GM21515 (cell line): ENCODE results near the gene FER.

Experiments
- ATAC-seq: cut with Tn5 transposase; IDR thresholded peaks from one replicate; pipeline ENCODE4 v1.9.1; 2021; ENCODE audit not compliant: unreplicated experiment

Gene FER

DNA sequence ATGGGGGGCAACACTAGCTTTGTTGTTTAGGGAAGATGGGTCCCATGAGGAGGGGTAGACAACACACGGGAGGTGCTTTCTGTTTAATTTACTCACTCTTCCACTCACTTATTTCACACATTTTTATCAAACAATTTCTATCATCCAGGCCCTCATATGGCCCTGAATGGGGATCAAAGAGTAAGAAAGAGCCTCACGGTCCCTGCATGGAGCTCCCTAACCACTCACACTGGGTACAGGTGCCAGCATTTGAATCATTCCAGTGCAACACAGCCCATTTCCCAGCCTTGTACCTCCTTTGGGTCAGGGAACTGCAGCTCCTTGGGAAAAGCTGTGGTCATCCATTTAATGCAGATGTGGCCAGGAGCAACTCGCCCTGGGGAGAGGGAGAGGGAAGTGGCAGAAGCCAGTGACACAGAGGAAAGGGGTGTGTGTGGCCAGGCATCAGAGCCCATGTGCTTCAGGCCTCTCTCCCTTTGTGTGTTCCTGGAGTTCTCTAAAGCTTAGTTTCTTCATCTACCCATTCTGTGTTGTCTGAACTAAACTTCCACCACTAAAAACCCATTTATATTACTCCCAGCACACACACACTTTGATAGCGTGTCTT lies 476.7 kb downstream of the FER start:
- no peak for ATAC-seq

DNA sequence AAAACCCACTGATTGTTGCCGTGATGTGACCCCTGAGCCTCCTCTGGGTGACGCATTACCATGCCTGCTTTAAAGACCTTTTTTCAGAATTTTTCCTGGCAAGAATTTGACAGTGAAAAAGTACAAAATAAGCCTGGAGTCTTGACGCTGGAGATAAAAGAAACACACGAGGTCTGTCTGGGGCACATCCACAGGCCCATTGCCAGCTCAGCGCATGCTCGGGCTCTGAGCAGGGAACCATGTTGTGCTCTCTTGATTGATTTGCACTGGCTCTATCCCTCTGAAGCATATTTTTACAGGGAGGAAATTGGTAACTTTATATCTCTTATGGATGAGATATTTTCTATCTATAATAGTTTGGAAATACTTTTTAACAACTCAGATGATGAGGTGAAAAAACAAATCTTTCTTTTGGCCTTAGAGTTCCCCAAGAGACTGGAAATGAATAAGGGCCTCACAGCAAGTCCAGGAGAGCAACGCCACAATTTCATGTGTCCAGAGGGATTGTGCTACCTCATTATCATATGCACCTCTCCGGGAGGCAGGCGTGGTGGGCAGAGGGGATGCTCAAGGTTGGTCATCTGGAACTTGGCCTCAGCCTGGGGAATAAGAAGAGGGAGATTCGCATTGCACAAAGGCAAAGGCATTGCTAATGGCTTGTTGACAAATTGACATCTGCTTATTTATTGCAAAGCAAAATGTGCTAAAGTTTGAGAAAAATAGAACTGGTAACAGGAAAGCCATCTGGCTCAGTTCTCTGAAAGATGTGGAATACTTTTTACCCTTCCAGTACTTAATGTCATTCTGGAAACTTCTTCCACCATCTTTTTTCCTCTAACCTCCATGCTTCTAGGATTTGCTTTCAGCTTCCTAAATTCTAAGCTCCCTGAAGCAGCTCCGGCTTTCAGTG lies 478.3 kb downstream of the FER start:
- ATAC-seq: no peak

DNA sequence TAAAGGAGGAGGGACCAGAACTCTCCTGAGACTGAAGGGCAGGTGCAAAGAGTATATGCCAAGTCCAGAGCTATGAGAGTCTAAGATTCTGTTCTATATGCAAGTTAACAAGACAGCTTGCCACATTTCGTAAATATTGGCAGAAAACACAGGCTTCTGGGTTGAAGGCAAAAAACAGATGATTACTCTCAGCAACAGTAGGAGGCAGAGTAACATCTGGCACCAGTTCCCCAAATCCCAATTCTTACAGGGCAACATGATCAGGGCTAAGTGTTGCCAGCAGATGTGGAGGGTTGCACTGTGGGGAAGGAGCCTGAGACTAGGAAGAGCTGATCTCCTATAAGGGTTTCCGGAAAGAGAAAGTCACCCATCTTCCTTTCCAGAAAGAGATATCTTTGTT lies 482.7 kb downstream of the FER start:
- ATAC-seq: no peak

DNA sequence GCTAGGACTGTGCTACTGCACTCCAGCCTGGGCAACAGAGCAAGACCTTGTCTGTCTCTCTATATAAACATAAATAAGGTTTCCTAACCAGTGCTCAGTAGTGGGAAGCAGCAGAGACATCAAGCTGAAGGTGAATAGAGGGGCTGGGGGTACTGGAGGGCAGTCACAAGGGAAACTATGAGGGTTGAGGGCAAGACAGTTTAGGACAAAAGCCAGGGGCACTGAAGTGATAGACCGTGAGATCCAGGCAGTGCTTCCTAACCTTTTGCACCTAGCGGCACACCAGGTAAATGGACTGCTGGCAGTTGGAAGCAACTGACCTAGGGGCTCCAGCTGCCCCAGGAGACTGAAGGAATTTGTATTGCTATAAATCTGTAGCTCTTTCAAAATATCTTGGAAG lies 483.6 kb downstream of the FER start:
- no peak for ATAC-seq

DNA sequence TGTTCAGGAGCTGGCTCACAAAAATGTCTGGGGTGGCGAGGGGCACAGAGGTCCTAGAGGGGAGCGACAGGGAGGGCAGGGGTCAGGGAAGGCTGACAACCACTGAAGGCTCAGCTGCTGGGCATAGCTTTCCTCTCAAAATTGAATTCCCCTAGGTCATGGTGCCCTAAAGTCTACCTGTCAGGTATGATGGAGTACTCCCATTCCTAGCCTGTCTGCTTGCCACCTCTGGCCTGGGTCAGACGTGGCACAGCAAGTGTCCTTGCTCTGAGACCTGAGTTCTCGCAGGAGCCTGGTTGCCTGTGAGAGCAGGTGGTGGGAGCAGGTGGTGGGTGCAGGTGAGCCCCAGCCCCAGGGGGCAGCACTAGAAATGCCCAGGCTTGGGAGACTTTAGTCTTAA lies 486.7 kb downstream of the FER start:
- no peak for ATAC-seq

DNA sequence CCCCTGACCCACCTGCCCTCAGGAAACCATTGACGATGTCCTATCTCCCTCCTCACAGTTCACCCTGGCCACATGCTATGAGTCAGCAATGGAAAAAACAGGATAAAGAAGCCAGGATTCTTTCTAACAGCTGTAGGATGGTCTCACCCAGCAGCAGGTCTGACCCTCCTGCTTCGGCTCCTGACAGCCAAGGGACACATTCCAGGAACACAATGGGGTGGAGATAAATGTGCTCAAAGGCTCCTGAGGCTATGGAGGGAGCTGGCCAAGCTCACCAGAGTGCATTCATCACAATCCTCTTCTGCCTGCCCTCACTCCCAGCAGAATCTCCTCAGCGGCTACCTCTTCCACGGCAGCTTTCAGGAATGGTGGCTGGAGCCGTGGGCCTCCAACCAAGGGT lies 491.8 kb downstream of the FER start:
- no peak for ATAC-seq

DNA sequence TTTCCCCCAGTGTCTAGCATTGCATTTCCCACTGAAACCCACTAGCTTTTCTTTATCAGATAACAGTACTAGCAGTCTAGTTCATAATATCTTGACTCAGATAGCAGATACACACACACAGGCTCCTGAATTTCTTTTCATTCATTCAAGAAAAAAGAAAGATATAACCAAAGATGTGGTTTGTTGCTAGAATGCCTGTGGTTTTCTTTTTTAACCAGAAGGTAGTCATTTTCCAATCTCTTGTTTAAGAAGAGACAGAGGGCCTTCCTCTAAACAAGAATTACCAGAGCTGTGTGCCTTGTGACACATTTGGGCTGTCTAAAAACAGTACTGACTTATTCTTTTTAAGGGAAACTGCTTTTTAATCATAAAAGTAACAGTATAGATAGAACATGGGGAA lies 494.8 kb downstream of the FER start:
- no peak for ATAC-seq

DNA sequence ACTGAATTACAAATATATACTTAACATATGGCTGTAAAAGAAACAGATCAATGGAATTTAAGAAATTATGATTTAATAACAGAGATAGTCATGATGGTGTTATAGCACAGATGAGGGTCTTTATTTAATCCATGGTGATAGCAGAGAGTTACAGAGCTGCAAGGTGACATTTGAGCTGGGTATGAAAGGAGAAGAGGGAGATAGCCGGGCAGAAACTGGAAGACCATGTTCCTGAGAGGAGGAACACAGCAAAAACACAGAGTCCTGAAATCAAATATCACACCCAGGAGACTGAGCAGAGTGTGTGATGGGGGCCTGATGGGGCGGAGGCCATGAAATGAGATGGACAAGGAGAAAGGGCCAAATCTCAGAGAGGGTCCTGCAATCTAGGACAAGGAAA lies 498.7 kb downstream of the FER start:
- no peak for ATAC-seq
